ENCODE results near the gene SH3GL2. TPM values are rescaled to one million over a fixed set of nuclear protein-coding genes. Genes with fewer than 3 reads are reported as not detected.

Gene SH3GL2
- total and polyA plus RNA-seq, 2 donors (not counting 3 experiments of a cell fraction or from before 2014, with no cell fraction given) = 0.12 TPM; not detected in 1

- no peak overlapping the region for H3K4me2 ChIP-seq (ENCODE audit: insufficient read depth, low read length)
- H3K36me3 ChIP-seq (ENCODE audit: control insufficient read depth in 2 of 2, extremely low read depth in 1 of 2, insufficient read depth in 2 of 2, low read length in 2 of 2) = no peaks in the 10 kb centered on the region
- no peak overlapping the region for H3K4me3 ChIP-seq (replicated peaks in 1 of 3; ENCODE audit: insufficient read depth in 1 of 3, low read depth in 1 of 3, low read length in 3 of 3)
- no peak overlapping the region for H3K27ac ChIP-seq (ENCODE audit: insufficient read depth, low read depth, low read length)
- no peaks in the 10 kb centered on the region for H3K79me2 ChIP-seq (ENCODE audit: control insufficient read depth, insufficient read depth, low read length)
- no peak for FAIRE-seq
- no peak for DNase-seq (ENCODE audit: low read depth, low spot score)
- no peaks in the 10 kb centered on the region for H3K9me1 ChIP-seq (replicated peaks; ENCODE audit: control insufficient read depth, extremely low read depth, insufficient read depth, low read length)
- no peak overlapping the region for H2AFZ ChIP-seq (ENCODE audit: low read depth, low read length)
- BruUV-seq (replicated peaks) = no TSS peak
- H4K20me1 ChIP-seq (replicated peaks; ENCODE audit: control insufficient read depth, extremely low read depth, insufficient read depth, low read length) = no peaks in the 10 kb centered on the region
- TF ChIP-seq MAX (IDR thresholded peaks at IDR 0.05; ENCODE audit: insufficient read depth, insufficient read length) (no peak), JUN (IDR thresholded peaks at IDR 0.05; ENCODE audit: borderline replicate concordance, insufficient read depth, insufficient read length, low read depth) (no peak)
- intact Hi-C loops (cut with micrococcal nuclease) = no loop called here
- H3K27me3 ChIP-seq (ENCODE audit: control insufficient read depth in 2 of 2, insufficient read depth in 2 of 2, low read length in 2 of 2) = no peaks in the 10 kb centered on the region
- CTCF ChIA-PET = interaction anchor here (1.4 kb wide), 1 partner anchor 262 kb away, joined by 4 read pairs; no protein-coding TSS in a partner anchor
- dilution Hi-C loops (cut with MboI; ENCODE audit: extremely low pct_ligation_motif_present, low sequenced_read_pairs) = no loop called here
- no peaks in the 10 kb centered on the region for H3K4me1 ChIP-seq (ENCODE audit: control insufficient read depth, extremely low read depth, insufficient read depth, low read length)
- H3K9me3 ChIP-seq (replicated peaks; ENCODE audit: control insufficient read depth, insufficient read depth, low read length) = no peaks in the 10 kb centered on the region
- POLR2A ChIA-PET = no interaction called here
- H3K9ac ChIP-seq (replicated peaks; ENCODE audit: extremely low read depth, insufficient read depth, low read length) = no peak overlapping the region
Observed at GRCh38 chr9:17536027-17536426, 42.8 kb upstream of the SH3GL2 start.

DNA sequence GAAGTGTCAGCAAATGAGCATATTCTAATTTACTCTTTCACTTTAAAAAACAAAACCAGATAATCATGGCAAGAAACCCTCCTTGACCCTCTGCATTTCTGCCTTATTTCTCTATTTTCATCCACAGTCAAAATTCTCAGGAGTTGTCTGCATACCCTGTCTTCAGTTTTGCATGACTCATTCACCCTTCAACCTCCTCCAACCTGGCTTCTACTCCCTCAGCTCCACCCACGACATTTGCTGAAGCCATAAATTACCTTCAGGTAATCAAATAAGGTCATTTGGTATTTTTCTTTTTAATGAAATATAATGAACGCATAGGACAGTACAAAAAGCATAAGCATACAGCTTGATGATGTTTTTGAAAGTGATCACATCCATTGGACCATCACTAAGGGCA is 27.8 kb upstream of the SH3GL2 start:
- Histone ChIP-seq H3K9me3 (replicated peaks; ENCODE audit: control insufficient read depth, insufficient read depth, low read length) (no peaks in the 10 kb centered on the region), H3K4me3 (replicated peaks in 1 of 3; ENCODE audit: insufficient read depth in 1 of 3, low read depth in 1 of 3, low read length in 3 of 3) (no peak overlapping the region), H3K36me3 (ENCODE audit: control insufficient read depth in 2 of 2, extremely low read depth in 1 of 2, insufficient read depth in 2 of 2, low read length in 2 of 2) (no peaks in the 10 kb centered on the region), H2AFZ (ENCODE audit: low read depth, low read length) (no peak overlapping the region), H3K79me2 (ENCODE audit: control insufficient read depth, insufficient read depth, low read length) (no peaks in the 10 kb centered on the region), H3K27ac (ENCODE audit: insufficient read depth, low read depth, low read length) (no peak overlapping the region), H3K4me1 (ENCODE audit: control insufficient read depth, extremely low read depth, insufficient read depth, low read length) (no peaks in the 10 kb centered on the region), H3K27me3 (ENCODE audit: control insufficient read depth in 2 of 2, insufficient read depth in 2 of 2, low read length in 2 of 2) (no peaks in the 10 kb centered on the region), H3K9ac (replicated peaks; ENCODE audit: extremely low read depth, insufficient read depth, low read length) (no peak overlapping the region), H4K20me1 (replicated peaks; ENCODE audit: control insufficient read depth, extremely low read depth, insufficient read depth, low read length) (no peaks in the 10 kb centered on the region), H3K4me2 (ENCODE audit: insufficient read depth, low read length) (no peak overlapping the region), H3K9me1 (replicated peaks; ENCODE audit: control insufficient read depth, extremely low read depth, insufficient read depth, low read length) (no peaks in the 10 kb centered on the region)
- intact Hi-C loops (cut with micrococcal nuclease) (no loop called here), dilution Hi-C loops (cut with MboI; ENCODE audit: extremely low pct_ligation_motif_present, low sequenced_read_pairs) (no loop called here)
- FAIRE-seq = no peak
- no peak for DNase-seq (ENCODE audit: low read depth, low spot score)
- BruUV-seq (replicated peaks) = no TSS peak
- no peak for TF ChIP-seq MYC (IDR thresholded peaks at IDR 0.05; ENCODE audit: low read depth, low read length)
- no peak for TF ChIP-seq GATA2 (IDR thresholded peaks at IDR 0.05; ENCODE audit: insufficient read depth, insufficient read length, low read depth, low read length)
- no peak for TF ChIP-seq FOS (IDR thresholded peaks at IDR 0.05; ENCODE audit: borderline replicate concordance, insufficient read depth, low read length)
- TF ChIP-seq JUN (IDR thresholded peaks at IDR 0.05; ENCODE audit: borderline replicate concordance, insufficient read depth, insufficient read length, low read depth) = no peak
- no peak for TF ChIP-seq POLR2AphosphoS5 (IDR thresholded peaks at IDR 0.05; ENCODE audit: insufficient read depth, low read depth, low read length)
- TF ChIP-seq, protein P1, sequence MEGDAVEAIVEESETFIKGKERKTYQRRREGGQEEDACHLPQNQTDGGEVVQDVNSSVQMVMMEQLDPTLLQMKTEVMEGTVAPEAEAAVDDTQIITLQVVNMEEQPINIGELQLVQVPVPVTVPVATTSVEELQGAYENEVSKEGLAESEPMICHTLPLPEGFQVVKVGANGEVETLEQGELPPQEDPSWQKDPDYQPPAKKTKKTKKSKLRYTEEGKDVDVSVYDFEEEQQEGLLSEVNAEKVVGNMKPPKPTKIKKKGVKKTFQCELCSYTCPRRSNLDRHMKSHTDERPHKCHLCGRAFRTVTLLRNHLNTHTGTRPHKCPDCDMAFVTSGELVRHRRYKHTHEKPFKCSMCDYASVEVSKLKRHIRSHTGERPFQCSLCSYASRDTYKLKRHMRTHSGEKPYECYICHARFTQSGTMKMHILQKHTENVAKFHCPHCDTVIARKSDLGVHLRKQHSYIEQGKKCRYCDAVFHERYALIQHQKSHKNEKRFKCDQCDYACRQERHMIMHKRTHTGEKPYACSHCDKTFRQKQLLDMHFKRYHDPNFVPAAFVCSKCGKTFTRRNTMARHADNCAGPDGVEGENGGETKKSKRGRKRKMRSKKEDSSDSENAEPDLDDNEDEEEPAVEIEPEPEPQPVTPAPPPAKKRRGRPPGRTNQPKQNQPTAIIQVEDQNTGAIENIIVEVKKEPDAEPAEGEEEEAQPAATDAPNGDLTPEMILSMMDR (IDR thresholded peaks at IDR 0.05; ENCODE audit: extremely low read depth in 1 of 2, insufficient read depth in 1 of 2, low read depth in 1 of 2, low read length in 2 of 2) = no peak
- no peak for TF ChIP-seq EZH2 (IDR thresholded peaks at IDR 0.05; ENCODE audit: borderline replicate concordance, low read depth, low read length, severe bottlenecking)
- no peak for TF ChIP-seq POLR2A (IDR thresholded peaks at IDR 0.05; ENCODE audit: low read depth, low read length)
- TF ChIP-seq MAX (IDR thresholded peaks at IDR 0.05; ENCODE audit: insufficient read depth, insufficient read length) = no peak
- CTCF ChIA-PET = no interaction called here
- POLR2A ChIA-PET = no interaction called here
